NCI-H187 (cell line): ENCODE measurements around the gene GPD2.
A peak's percentile ranks its signal among the peaks of the same experiment; 100 is the strongest.

Experiments
- DNase-seq, 2 experiments: peaks; one replicate each; lab custom pipeline; 2025; lab: John Stamatoyannopoulos, UW

The GPD2 gene

DNA sequence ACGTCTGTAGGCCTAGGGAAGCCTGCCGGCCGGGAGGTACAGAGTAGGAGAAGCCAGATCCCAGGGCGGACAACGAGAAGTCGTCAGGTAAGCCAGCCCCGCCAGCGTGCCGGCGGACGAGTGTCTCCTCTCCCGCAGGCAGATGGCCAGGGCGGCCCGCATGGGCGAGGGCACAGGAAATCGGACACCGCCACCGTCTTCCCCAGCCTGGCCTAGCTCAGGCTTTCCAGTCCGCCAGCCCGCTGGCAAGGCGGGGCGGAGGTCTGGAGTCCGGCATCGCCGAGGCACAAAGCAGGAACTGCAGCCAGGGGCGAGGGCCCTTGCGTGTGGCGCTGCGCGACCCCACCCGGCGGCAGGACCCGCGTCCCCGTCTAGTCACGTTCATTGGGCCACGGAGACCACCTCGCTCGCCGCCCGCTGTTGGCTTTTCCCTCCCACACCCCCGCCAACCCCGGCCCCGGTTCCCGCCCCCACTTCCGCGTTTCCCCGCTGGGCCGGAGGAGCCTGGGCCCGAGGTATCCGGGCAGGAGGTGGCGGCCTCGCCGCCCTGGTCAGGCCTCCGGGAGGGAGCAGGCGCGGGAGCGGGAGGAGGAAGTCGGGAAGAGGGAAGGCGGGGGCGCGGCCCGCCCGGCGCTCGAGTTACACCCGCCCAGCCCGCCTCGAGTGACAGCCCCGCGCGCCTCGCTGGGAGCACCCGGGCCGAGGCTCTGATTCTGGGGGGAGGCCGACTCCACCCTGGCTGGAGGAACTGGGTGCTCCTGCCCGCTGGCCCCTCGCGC is at the start of gene GPD2:
GPD2 (plus strand) TSS at position 662 of the 779 bp plus-strand sequence. CDS start 39,727 bp downstream, outside the sequence.
- peak; percentile 9 to 31 for DNase-seq

DNA sequence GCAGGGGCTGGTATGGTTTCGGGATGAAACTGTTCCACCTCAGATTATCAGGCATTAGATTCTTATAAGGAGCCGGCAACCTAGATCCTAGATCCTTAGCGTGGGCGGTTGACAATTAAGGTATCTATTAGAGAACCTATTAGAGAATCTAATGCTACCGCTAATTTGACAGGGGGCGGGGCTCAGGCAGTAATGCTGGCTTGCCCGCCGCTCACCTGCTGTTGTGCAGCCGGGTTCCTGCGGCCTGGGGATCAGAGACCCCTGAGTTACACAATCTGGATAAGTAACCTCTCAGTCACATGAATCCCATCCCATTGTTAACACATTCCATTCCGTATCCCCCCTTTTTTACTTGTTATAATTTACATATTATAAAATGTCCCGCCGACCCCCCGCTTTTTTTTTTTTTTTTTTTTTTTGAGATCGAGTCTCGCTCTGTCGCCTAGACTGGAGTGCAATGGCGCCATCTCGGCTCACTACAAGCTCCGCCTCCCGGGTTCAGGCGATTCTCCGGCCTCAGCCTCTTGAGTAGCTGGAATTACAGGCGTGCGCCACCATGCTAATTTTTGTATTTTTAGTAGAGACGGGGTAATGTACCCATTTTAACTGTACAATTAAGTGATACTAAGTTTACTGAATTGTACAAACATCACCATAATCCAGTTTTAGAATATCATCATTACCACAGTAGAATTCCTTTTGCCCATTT is 42.0 kb upstream of the GPD2 start:
- no peak for DNase-seq

DNA sequence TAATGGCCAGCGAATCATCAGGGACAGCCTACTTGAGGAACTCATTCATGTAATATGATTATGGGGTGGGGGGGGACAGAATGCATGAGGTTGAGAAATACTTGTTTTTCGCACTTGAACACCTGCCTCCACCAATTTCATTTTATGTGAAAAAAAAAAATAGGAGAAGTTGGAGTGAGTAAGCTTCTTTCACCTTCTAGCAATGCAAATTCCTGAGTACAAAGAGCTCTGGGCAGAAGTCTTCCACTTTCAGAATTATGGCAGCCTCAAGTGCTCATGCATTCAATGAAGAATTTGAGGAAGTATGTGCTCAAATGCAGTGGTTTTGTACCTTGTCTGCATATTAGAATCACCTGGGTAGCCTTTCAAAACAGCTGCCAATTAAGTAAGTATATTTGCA is 40.1 kb upstream of the GPD2 start:
- no peak for DNase-seq

DNA sequence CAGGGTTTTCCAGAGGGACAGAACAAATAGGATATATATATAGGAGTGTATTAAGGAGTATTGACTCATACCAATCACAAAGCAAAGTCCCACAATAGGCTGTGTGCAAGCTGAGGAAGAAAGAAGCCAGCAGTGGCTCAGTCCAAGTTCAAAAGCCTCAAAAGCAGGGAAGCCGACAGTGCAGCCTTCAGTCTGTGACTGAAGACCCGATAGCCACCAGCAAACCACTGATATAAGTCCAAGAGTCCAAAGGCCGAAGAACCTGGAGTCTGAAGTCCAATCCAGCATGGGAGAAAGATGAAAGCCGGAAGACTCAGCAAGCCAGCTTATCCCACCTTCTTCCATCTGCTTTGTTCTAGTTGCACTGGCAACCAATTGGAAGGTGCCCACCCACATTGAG is 39.0 kb upstream of the GPD2 start:
- DNase-seq: no peak

DNA sequence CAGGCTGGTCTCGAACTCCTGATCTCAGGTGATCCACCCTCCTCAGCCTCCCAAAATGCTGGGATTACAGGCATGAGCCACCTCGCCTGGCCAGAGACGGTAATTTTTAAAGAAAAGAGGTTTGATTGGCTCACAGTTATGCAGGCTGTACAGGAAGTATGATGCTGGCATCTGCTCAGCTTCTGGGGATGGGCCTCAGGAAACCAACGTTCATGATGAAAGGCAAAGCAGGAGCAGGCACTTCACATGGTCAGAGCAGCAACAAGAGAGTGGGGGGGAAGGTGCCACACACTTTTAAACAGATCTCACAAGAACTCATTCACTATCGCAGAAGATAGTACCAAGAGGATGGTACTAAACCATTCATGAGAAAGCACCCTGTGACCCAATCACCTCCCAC is 38.0 kb upstream of the GPD2 start:
- no peak for DNase-seq

DNA sequence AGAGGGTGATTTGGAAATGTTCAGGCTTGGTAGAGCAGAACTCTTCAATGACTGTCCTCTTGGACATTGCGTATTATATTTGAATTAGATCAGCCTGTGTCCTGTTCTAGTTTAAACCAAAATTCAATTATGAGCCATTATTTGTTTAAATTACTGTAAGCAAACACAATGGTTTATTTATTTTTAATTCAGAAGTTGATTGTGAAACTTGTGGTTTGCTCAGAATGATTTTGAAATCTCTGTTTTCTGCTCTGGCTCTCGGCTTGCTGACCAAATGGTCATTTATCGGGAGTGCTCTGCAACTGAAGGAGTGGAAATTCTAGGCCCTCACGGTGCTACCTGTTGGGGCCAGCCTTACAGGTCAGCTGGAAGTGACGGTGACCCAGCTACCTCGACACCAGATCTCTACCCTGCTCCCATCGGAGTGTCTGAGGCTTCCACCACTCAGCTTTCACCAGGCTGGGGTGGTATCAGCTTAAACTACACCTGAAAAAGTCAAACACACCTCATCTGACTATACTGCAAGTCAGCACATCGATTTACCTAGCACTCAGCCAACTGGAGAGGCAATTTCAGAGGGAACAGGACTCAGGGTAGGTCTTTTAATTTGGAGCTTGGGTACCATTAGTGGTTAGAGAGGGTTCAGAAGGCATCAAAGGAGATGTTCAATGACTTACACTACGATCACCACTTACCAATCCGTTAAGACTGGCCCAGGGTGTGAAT is 36.8 kb upstream of the GPD2 start:
- DNase-seq: no peak

DNA sequence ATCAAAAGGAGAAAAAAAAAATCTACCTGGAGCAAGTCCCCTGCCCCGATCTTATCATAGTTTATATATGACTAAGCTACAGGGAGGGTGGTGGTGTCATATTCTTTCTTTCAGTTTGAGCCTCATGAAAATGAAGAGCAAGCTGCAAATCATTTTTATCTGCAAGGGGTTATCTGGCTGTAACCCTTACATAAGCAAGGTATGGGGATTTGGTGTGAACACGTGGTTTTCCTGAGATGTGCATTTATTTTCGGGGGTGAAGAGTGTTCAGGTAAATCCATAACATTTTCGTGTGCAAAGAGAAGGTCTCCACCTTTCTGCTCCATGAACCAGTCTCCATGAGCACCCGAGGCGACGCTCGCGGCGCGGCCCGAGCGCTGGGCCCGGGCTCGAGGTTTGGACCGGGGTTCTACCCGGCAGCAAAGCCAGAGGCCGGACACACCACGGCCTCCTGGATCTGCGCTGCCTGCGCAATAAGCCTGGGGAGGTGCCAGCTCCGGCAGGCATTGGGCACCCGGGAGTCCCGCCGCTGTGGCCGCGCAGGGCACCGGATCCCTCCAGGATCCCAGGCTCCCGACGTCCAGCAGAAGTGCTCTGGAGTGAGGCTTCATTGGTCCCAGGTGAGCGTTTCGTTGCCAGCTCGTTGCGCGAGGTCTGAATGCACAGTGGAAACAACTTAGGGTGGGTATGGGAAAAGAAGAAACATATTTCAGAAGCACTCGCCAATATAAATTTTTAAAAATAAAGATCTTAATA is 36.1 kb upstream of the GPD2 start:
- DNase-seq: peak; percentile 15 to 63

DNA sequence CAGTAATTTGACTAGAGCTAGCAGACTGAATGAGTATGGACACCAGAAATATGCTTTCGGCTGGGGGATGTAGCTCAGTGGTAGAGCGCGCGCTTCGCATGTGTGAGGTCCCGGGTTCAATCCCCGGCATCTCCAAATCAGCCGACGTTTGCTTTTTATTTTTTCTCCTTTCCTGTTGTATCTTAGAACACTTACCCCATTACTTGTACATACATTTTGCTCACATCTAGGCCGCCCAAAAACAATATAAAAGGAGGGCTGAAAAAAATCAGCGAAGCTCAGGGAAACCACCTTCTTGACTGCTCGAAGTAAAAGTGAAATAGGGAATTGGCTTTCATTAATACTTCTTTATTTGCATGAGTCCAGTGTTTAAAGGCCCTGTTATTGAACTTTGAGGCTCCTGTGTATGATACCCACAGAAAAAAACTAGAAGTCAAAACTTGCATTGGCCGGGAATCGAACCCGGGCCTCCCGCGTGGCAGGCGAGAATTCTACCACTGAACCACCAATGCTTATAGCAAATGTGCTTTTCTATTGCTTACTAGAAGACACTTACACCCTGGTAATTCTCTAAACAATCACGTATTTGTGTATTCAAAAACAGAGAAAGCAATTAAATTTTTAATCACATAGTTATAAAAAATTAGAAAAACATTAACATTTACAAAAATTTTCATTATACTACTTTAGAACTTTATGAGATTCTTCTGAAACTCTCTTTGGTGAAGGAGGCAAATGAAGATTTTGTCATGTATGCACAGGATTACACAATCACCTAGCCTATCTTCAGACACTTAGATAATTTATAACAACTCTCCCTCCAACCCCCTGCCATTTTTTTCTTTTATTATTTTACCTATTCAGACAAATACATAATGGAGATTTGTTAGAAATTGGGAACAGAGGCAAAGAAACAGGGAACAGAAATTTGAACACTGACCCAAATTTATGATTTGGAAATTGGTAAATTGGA is 35.2 kb upstream of the GPD2 start:
- DNase-seq: peak in 1 of 2 experiments; percentile 50

DNA sequence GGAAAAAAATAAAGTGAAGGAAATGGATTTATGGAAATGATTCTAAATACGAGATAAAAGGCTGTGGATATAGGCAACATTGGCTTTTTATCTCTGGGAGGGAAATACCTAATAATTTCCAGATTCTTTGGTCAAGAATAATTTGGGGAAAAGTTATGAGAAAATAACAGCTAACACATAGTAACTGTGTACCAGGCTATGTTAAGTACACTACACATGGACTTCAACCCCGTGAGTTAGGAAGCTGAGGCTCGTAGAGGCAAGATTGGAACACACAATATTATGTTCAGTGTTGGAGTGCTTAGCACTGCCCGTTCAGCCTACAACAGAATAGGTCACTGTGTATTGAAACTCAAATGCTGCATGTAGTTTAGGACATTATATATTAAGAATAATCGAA is 34.3 kb upstream of the GPD2 start:
- no peak for DNase-seq

DNA sequence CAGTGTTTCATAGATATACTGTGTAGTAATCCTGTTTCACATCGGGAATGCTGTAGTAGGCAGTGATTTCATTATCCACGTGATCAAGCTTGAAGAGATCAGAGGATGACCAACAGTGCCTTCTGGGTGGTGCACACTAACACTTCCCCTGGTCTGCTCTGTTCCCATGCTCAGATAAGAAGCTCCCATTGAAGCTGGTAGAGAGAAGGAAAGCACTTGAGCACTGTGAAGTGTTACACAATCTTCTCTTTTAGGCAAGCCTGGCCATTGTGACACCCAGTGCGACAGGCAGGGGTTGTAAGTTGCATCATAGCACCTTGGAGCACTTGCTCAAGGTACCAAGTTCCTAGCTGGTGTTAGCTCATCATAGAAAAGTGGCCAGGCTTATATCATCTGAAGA is 30.6 kb upstream of the GPD2 start:
- no peak for DNase-seq

DNA sequence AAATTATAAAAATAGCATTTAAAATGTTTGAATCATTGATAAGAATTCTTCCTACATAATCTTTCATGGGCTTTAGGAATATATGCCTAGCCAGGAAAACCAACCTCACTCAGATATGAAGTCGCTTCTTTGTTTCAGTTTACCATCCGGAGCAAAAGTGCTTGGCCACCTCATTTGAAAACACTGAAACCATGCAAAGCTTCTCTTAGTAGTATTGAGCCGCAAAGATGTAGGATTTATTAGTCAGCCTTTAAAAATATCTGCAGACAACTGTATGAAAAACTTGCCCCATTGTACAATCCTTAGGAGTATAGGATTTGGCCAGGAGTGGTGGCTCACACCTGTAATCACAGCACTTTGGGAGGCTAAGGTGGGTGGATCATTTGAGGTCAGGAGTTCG is 24.3 kb upstream of the GPD2 start:
- DNase-seq: no peak

DNA sequence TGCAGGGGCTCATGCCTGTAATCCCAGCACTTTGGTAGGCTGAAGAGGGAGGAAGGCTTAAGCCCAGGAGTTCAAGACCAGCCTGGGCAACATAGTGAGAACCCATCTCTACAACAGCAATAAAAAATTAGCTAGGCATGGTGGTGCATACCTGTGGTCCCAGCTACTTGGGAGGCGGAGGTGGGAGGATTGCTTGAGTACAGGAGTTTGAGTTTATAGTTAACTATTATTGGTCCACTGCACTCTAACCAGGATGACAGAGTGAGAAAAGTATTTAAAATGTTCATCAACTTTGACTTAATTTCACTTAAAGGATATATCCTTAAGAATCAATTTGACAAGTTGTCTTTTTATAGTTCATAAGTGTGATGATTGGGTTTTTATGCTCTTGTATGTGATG is 14.3 kb upstream of the GPD2 start:
- no peak for DNase-seq

DNA sequence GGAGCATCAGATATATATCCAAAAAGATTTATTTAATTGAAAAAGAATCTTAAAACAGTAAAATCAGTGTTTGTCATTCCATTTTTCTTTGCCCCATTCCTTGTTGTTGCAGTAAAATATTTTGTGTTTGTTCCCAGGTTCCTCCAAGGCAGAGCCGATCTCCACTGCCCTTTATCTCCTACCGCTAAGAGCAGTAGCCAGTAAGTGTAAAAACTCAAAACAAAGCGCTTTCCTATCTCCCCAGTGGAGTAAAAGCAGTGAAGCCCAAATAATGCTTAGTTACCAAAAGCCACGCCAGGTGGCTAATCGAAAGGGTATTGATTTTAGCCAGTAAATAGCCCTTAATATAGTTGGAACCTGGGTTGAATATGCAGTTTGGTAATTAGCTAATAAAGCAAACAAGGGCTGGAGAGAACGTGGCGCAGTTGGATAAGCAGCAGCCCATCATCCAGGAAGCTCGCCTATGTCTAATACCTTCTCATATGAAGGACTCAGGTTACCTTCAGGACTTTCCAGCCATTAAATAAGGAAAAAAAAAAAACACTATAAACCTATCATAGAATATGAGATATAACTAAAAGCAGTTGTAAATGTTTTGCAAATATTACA is 12.4 kb upstream of the GPD2 start:
- DNase-seq: no peak

DNA sequence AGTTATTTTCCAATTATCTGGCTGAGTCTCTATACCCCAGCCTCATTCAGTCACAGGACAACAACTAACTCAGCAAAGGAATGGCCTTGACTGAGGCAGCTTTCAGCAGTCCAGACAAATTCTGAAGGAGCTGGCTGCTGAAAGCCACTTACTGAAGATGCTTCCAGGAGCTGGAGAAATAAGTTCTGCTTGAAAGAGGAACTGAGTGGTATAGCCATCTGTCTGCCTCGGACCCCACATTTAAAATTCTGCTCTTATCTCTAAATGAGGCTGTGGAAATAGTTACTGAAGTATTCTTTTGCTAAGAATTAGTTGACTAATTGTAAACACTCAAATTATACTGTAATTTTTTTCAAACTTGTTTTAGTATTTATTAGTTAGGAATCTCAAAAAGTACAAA is 9.1 kb upstream of the GPD2 start:
- DNase-seq: no peak

DNA sequence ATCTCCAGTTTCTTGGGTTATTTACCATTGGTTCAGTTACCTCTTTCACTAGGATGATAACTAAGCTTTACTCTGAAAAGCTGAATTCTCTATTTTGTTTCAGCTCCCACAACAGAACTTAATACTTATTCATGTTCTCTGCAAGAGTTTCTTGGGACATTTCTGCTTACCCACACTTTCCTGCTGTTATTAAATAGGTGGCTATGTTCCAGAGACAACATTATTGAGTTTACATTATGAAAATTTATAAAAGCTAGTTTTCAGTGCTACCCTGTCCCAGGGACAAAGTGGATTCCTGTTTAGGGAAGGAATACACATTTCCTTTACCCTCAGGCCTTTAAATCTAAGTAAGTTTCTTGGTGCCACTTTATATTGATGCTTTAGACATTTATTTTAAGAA is 7.0 kb upstream of the GPD2 start:
- DNase-seq: no peak

DNA sequence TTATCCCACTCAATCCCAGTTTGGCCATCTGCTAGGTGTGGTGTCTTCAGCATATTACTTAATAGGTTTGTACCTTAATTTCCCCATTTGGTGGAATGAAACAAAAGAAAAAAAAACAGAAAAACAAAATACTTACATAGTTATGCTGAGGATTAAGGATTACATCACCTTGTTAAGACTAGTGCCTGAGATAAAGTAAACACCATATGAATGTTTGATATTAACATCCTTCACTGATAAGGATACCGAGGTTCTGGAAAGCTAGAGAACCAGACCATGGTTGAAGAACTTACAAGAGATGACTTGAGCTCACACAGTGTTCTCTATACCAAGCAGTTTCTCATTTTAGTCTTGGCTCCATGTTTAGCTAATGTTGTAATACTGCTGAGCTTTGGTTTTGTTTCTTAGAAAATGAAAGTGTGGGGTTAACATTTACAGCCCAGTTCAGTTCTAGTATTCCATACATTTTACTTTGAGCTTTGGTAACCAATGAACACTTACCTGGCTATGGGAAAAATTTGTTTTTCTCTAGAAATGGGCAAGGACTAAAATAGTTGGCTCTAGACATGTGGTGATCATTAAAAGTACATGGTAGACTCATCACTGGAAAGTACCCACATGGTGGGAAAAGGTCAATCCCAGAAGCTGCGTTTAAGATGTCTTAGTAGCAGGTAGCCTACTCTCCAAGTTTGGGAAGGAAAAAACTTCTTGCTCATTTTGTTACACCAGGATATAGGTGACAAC is 5.8 kb upstream of the GPD2 start:
- DNase-seq: no peak

DNA sequence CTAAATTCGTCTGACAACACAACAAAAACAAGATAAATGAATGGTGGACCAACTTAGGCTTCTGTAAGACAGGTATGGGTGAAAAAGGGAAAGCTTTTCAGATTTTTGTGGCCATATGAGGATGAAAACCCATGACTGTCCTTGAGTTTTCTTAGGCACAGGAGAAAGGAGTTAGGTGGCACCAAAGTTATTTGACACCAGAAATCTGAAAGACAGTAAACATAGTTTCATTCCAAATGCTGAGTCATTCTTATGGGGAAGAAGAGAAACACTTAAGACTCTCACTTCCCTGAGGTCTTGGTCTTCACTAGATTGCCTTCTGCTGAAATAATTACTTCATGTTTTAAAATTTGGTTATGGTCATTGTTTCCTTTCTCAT is 5.2 kb upstream of the GPD2 start:
- no peak for DNase-seq

DNA sequence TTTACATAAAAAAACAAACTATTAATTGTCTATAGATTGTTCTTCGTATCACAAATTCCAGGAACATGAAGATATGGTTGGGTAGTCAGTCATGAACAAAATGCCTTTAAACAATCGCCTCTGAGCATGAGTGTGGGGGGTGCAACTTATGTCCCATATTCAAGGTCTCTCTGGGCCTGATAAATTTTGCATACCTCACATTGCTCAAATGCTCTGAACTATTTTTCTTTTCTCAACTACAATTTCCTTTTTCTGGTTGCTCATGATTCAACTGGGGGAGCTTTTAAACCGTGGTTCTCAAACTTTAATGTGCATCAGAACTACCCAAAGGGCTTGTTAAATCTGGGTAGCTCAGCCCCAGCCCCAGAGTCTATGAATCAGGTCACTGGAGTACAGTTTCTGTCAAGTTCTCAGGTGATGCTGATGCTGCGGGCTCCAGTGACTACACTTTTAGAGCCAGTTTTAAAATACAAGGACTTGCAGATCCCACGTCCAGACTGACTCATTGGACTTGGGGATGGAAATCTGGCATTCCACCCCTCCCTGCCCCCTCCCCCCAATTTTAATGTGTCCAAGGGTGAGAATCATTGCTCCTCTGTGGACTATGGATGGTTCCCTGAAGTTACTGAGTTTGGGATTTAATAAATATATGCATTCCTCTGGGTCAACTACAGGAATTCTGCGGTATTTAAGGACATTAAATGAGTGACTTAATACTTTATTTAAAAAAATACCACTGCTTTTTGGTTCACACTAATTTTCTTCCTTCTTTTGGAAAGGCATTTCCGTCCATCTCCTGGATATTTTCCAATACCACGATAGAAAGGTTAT is 1.5 kb upstream of the GPD2 start:
- no peak for DNase-seq

DNA sequence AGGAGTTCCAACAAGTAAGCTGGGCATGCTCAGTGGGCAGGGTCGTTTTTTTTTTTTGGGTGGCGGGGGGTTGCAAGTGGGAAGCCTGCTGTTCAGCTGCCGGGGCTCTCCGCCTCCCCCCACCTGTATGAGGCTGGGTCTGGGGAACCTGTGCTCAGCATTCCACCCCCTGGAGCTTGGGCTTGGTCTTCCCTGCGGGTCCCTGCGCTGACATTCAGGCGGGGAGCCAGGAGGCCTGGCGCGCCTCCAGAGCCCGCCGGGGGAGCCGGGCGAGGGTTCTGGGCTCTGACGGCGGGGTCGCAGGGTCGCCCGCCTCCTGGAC is 822 bp upstream of the GPD2 start:
- DNase-seq: no peak
